Measurements from ENCODE around the gene CLEC4C. TPM values are rescaled to one million over a fixed set of nuclear protein-coding genes. Genes with fewer than 3 reads are reported as not detected.

CLEC4C gene
- total and polyA plus RNA-seq, 2 of the 8 experiments (the other 6 are each of a cell fraction or from before 2014, with no cell fraction given): 0.76 TPM; not detected in 1

GRCh38 chr12:7716381-7716780 is 30.8 kb downstream of the CLEC4C start:
- no peaks in the 10 kb centered on the region for H3K23me2 ChIP-seq (ENCODE audit: low read depth, low read length)
- H3K56ac ChIP-seq (replicated peaks; ENCODE audit: insufficient read length, low read depth, low read length): no peak overlapping the region
- peaks cover 0 to 5% (median 2%) of the 10 kb centered on the region in 4 experiments; a peak in 4 of 7 replicates for H3K4me1 ChIP-seq (replicated peaks in 1 of 4; ENCODE audit: control insufficient read depth in 3 of 4, insufficient read depth in 4 of 4, low read length in 3 of 4)
- no peak for DNase-seq (ENCODE audit: low read depth in 1 of 2, low spot score in 2 of 2)
- H3K27ac ChIP-seq (ENCODE audit: low read depth, low read length): no peak overlapping the region
- H2BK20ac ChIP-seq (ENCODE audit: low read length): no peak overlapping the region
- H3K36me3 ChIP-seq (ENCODE audit: control insufficient read depth in 2 of 4, insufficient read depth in 4 of 4, low read length in 3 of 4): no peaks in the 10 kb centered on the region
- H3K18ac ChIP-seq (ENCODE audit: extremely low read depth, low read length): no peak overlapping the region
- no peak overlapping the region for H2BK12ac ChIP-seq (ENCODE audit: low read depth, low read length)
- no peaks in the 10 kb centered on the region for H3K79me2 ChIP-seq (ENCODE audit: control insufficient read depth in 1 of 2, insufficient read depth in 2 of 2, low read length in 2 of 2)
- CTCF ChIA-PET (ENCODE audit: partially characterized antibody): interaction anchor here (0.6 to 4.9 kb wide), 25 partner anchors 8 to 362 kb away, joined by 3 to 69 read pairs (median 4); no protein-coding TSS in a partner anchor
- peak; percentile 76 to 82 for TF ChIP-seq RAD21 (IDR thresholded peaks at IDR 0.05 in 1 of 2, conservative IDR thresholded peaks at IDR 0.05 in 1 of 2; ENCODE audit: low read depth in 2 of 2, low read length in 2 of 2)
- TF ChIP-seq RXRA (IDR thresholded peaks at IDR 0.05; ENCODE audit: insufficient read depth, low read depth, low read length): no peak
- TF ChIP-seq TEAD4 (IDR thresholded peaks at IDR 0.05; ENCODE audit: low read depth, low read length): peak; percentile 69; the same call in 1 of the 2 replicates
- peak in 2 of 3 experiments; percentile 44 to 59; a peak in 3 of 4 replicates for TF ChIP-seq CTCF (IDR thresholded peaks at IDR 0.05; ENCODE audit: control extremely low read depth in 1 of 3, insufficient read depth in 1 of 3, low read depth in 1 of 3, low read length in 3 of 3)
- TF ChIP-seq SIX5 (IDR thresholded peaks at IDR 0.05; ENCODE audit: low read depth, low read length): no peak
- no peaks in the 10 kb centered on the region for H3K9me3 ChIP-seq (ENCODE audit: insufficient read depth in 2 of 2, low read depth in 1 of 2, low read length in 1 of 2)
- no peaks in the 10 kb centered on the region for H3K79me1 ChIP-seq (ENCODE audit: low read depth, low read length)
- no peak overlapping the region for H4K91ac ChIP-seq (replicated peaks; ENCODE audit: insufficient read length, low read length)
- no peak overlapping the region for H2BK15ac ChIP-seq (ENCODE audit: low read length)
- no peak overlapping the region for H3K9ac ChIP-seq (replicated peaks in 1 of 4; ENCODE audit: extremely low read depth in 1 of 4, low read depth in 3 of 4, low read length in 3 of 4)
- H2BK5ac ChIP-seq (ENCODE audit: low read depth, low read length): no peak overlapping the region
- no peak overlapping the region for H2AFZ ChIP-seq (ENCODE audit: low read length)
- H4K5ac ChIP-seq (ENCODE audit: insufficient read length, low read depth, low read length): no peak overlapping the region
- no peaks in the 10 kb centered on the region for H4K20me1 ChIP-seq (replicated peaks in 1 of 2; ENCODE audit: control insufficient read depth in 1 of 2, insufficient read depth in 2 of 2, low read length in 2 of 2)
- WGBS, 2 experiments (ENCODE audit: extremely low coverage in 1 of 2, insufficient coverage in 1 of 2, insufficient read length in 1 of 2, insufficient replicate concordance in 2 of 2, low coverage in 1 of 2, low lambda C conversion rate in 2 of 2, missing lambda C conversion rate in 1 of 2): 44% methylated on average over 5 of the region's 5 CpGs; no CpG with 5 or more reads in 1 of the 2 experiments
- no peak overlapping the region for H2AK5ac ChIP-seq (ENCODE audit: low read depth, low read length)
- H3K4ac ChIP-seq (replicated peaks; ENCODE audit: insufficient read length, low read depth, low read length): no peak overlapping the region
- H3K27me3 ChIP-seq (replicated peaks in 1 of 4; ENCODE audit: control insufficient read depth in 3 of 4, extremely low read depth in 1 of 4, insufficient read depth in 3 of 4, low read length in 3 of 4): no peaks in the 10 kb centered on the region
- FAIRE-seq: peak; percentile 63
- H3K4me2 ChIP-seq (ENCODE audit: insufficient read depth in 1 of 2, low read depth in 2 of 2, low read length in 2 of 2): no peak overlapping the region
- no peak overlapping the region for H4K8ac ChIP-seq (ENCODE audit: extremely low read depth, insufficient read depth, low read length)
- H3K4me3 ChIP-seq (ENCODE audit: extremely low read depth in 1 of 4, insufficient read depth in 2 of 4, low read depth in 3 of 4, low read length in 4 of 4): no peak overlapping the region
- H2BK120ac ChIP-seq (replicated peaks; ENCODE audit: low read depth, low read length): no peak overlapping the region
- POLR2A ChIA-PET (ENCODE audit: partially characterized antibody): interaction anchor here (0.6 to 1.8 kb wide), 4 partner anchors 85 to 199 kb away, joined by 3 to 7 read pairs (median 4); no protein-coding TSS in a partner anchor
- no peak overlapping the region for H3K14ac ChIP-seq (ENCODE audit: insufficient read length)
- H3K23ac ChIP-seq (ENCODE audit: insufficient read length): no peak overlapping the region
